ENCODE results near the gene MTREX.

MTREX gene

DNA sequence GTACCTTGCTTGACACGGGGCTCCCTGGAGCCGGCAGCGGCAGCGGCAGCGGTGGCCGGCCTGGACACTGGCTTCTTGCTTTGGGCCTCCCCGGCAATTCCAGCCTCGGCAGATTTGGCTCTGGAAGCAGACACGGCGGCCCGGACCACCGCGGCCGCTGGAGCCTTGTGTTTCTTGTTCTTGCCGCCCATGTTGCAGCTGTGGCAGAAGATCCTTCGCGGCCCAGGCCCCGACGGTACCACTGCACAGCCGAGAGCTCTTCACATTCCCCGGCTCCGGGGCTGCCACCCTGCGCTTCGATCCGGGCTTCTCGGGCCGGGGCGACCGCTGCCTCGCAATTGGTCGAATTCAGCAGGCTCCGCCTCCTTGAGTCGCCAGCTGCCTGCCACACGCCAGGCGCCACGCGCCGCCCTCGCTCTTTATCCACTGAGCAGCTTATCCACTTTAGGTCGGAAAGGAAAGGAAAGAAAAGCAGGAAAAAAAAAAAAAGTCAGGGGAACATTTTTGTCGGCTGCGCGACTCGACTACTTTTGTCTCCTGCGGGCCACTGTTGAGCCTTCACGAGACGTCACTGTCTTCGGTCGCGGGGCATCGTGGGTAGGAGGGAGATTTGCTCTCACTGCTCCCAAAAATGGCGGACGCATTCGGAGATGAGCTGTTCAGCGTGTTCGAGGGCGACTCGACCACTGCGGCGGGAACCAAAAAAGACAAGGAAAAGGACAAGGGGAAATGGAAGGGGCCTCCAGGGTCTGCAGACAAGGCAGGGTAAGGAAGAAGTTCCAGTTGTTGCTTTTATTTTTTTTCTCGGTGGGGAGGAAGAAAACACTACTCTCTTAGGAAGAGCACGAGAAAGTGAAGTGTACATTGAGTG is at the start of gene MTREX, which contains the start of gene DHX29:
MTREX (plus strand) TSS at position 607 of the 871 bp plus-strand sequence; CDS start at position 632, 25 bp downstream.
DHX29 (minus strand) TSS at position 312 of the 871 bp plus-strand sequence; CDS start at position 191, 121 bp downstream.
- DNase-seq = peak; percentile 89
- Histone ChIP-seq H3K27ac (peak within 1 kb of the TSS; percentile 95), H3K4me3 (ENCODE audit: low read depth, low read length) (peak within 1 kb of the TSS; percentile 89), H3K27me3 (replicated peaks) (no peaks in the 10 kb centered on the region), H3K36me3 (replicated peaks) (no peaks in the 10 kb centered on the region)
- in situ Hi-C loops (cut with HindIII; ENCODE audit: low pct_ligation_motif_present, low sequenced_read_pairs) = no loop called here
- TF ChIP-seq, protein P1, sequence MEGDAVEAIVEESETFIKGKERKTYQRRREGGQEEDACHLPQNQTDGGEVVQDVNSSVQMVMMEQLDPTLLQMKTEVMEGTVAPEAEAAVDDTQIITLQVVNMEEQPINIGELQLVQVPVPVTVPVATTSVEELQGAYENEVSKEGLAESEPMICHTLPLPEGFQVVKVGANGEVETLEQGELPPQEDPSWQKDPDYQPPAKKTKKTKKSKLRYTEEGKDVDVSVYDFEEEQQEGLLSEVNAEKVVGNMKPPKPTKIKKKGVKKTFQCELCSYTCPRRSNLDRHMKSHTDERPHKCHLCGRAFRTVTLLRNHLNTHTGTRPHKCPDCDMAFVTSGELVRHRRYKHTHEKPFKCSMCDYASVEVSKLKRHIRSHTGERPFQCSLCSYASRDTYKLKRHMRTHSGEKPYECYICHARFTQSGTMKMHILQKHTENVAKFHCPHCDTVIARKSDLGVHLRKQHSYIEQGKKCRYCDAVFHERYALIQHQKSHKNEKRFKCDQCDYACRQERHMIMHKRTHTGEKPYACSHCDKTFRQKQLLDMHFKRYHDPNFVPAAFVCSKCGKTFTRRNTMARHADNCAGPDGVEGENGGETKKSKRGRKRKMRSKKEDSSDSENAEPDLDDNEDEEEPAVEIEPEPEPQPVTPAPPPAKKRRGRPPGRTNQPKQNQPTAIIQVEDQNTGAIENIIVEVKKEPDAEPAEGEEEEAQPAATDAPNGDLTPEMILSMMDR (IDR thresholded peaks at IDR 0.05; ENCODE audit: low read depth, low read length, missing control alignments) = no peak

DNA sequence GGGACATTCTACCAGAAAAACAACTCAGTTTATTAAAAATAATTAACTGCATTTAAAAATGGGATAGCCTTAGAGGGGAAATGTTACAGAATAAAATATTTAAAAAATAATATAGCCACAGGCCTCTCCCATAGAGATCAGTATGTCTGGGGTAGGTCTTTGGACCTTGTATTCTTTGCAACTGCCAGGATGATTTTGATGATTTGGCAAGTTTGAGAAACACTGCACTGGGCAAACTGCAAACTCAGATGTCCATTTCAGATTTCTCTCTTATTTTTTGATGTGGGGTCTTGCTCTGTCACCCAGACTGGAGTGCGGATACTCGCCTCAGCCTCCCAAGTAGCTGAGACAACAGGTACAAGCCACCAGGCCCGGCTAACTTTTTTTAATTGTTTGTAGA is 49.5 kb upstream of the MTREX start:
- Histone ChIP-seq H3K4me3 (ENCODE audit: low read depth, low read length) (no peak overlapping the region), H3K27me3 (replicated peaks) (no peaks in the 10 kb centered on the region), H3K36me3 (replicated peaks) (peaks cover 47% of the 10 kb centered on the region), H3K27ac (no peak overlapping the region)
- DNase-seq = no peak
- TF ChIP-seq, protein P1 (IDR thresholded peaks at IDR 0.05; ENCODE audit: low read depth, low read length, missing control alignments) = no peak
- in situ Hi-C loops (cut with HindIII; ENCODE audit: low pct_ligation_motif_present, low sequenced_read_pairs) = no loop called here

DNA sequence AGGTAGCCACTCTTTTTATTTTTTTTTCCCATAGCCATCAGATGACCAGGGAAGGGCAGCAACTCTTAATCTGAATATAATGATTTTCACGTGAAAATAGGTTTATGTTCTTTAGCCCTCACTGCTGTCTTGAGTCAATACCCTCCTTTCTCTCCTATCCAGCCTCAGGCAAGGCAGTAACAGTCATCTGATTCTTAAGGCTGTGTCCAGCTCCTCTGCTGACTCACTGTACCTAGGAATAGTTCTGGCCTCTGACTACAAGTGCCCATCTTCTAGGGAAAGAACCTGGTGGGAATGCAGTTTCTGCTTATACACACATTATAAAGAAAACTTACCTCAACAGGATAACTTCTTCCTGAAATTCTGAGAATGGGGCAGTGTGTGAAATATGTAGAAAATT is 31.0 kb upstream of the MTREX start:
- in situ Hi-C loops (cut with HindIII; ENCODE audit: low pct_ligation_motif_present, low sequenced_read_pairs) = no loop called here
- peak; percentile 22 for DNase-seq
- Histone ChIP-seq H3K27me3 (replicated peaks) (no peaks in the 10 kb centered on the region), H3K36me3 (replicated peaks) (peaks cover 46% of the 10 kb centered on the region), H3K4me3 (ENCODE audit: low read depth, low read length) (no peak overlapping the region), H3K27ac (no peak overlapping the region)
- TF ChIP-seq, protein P1 (IDR thresholded peaks at IDR 0.05; ENCODE audit: low read depth, low read length, missing control alignments) = no peak

DNA sequence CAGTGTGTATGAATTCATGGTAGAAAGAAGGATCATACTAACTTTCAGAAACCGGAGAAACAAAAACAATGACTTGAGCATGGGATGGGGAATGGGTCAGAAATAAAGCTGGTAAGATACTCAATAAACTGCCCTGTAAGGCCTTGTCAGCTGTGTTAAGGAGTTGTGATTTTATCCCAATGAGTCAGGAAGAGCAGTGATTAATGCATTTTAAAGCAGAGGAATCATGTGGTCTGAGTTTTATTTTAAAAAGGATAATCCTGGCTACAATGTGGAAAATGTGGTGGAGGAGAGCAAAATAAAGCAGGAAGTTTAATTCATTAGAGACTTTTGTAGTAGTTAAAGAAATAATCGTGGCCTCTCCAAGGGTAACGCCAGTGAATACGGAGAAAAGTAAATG is 29.0 kb upstream of the MTREX start:
- H3K27ac ChIP-seq = no peak overlapping the region
- peak; percentile 12 for DNase-seq
- in situ Hi-C loops (cut with HindIII; ENCODE audit: low pct_ligation_motif_present, low sequenced_read_pairs) = no loop called here
- H3K4me3 ChIP-seq (ENCODE audit: low read depth, low read length) = no peak overlapping the region
- TF ChIP-seq, protein P1 (IDR thresholded peaks at IDR 0.05; ENCODE audit: low read depth, low read length, missing control alignments) = no peak
- H3K27me3 ChIP-seq (replicated peaks) = no peaks in the 10 kb centered on the region
- peaks cover 44% of the 10 kb centered on the region for H3K36me3 ChIP-seq (replicated peaks)

DNA sequence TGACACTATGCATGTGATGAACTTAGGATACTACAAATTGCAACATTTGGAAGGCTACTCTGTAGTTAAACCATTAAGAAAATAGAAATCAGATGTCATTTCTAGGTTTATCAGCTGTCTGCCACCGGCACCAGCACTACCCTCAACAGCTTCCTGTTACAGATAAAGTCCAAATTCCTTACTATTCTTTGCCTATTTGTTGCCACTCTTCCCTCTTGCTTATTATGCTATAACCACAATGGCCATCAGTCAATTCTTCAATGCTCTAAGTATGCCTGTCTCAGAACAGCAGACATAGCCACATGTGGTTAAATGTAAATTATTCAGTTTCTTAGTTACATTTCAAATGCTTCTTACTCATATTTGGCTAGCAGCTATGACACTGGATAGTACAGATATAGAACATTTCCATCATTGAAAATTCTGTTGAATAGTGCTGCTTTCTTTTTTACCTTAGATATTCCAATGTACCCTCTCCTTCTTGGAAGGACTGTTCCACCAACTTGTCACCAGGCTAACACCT is 21.3 kb upstream of the MTREX start:
- Histone ChIP-seq H3K4me3 (ENCODE audit: low read depth, low read length) (no peak overlapping the region), H3K27ac (no peak overlapping the region), H3K36me3 (replicated peaks) (peaks cover 55% of the 10 kb centered on the region), H3K27me3 (replicated peaks) (no peaks in the 10 kb centered on the region)
- TF ChIP-seq, protein P1 (IDR thresholded peaks at IDR 0.05; ENCODE audit: low read depth, low read length, missing control alignments) = no peak
- no peak for DNase-seq
- in situ Hi-C loops (cut with HindIII; ENCODE audit: low pct_ligation_motif_present, low sequenced_read_pairs) = no loop called here
